ENCODE results near the gene ABHD12B.

DNA sequence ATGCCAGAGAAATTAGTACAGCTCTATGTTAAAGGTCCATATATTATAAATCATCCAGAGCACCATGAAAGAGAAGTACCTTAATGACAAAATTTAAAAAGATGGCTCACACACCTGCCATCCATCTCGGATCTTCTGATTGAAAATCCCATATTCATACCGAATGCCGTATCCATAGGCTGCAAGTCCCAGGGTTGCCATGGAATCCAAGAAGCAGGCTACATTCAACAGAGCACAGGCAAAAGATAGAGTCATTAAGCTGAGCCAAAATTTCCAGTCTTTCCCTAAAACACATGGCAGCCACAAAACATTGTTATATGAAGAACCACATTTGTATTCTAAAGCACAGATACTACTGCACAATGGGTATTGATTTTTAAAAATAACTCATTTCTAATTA, 59.7 kb downstream of the ABHD12B start:
- TF ChIP-seq, protein P1, sequence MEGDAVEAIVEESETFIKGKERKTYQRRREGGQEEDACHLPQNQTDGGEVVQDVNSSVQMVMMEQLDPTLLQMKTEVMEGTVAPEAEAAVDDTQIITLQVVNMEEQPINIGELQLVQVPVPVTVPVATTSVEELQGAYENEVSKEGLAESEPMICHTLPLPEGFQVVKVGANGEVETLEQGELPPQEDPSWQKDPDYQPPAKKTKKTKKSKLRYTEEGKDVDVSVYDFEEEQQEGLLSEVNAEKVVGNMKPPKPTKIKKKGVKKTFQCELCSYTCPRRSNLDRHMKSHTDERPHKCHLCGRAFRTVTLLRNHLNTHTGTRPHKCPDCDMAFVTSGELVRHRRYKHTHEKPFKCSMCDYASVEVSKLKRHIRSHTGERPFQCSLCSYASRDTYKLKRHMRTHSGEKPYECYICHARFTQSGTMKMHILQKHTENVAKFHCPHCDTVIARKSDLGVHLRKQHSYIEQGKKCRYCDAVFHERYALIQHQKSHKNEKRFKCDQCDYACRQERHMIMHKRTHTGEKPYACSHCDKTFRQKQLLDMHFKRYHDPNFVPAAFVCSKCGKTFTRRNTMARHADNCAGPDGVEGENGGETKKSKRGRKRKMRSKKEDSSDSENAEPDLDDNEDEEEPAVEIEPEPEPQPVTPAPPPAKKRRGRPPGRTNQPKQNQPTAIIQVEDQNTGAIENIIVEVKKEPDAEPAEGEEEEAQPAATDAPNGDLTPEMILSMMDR (IDR thresholded peaks at IDR 0.05; ENCODE audit: low read length): no peak
- TF ChIP-seq EZH2 (optimal IDR thresholded peaks at IDR 0.05; ENCODE audit: low read depth, low read length): no peak

Measured in MM.1S (cell line).